ENCODE measurements around the gene RBM12.

DNA sequence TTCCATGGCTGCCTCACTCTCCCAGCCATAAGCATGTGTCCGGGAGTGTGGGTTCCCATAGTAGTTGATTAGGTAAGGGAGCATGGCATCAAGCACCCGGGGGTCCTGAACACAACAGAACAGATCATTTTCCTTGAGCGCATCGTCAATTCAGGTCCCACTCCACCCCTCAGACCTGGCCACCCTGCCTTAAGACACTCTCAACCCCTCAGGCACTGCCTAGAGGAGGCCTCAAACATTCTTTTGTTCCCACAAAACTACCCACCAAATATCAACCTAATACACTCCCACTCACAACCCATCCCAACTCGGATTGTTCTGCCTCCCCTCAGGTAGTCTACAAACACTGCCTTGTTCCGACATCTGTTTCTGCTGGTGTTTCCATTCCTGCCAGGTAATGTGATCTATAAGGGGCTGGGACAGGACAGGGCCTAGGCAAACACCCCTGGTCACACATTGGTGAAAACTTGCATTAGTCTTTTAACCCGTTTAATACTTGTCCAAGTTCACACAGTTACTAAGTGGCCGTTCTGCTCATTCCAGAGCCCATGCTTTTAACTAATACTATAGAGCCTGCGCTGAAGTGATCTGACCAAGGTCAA lies 33.1 kb upstream of the RBM12 start:
- TF ChIP-seq HDGF (IDR thresholded peaks at IDR 0.05; ENCODE audit: borderline replicate concordance) (no peak), ELF4 (IDR thresholded peaks at IDR 0.05) (no peak), TARDBP (IDR thresholded peaks at IDR 0.05) (no peak), SP1 (IDR thresholded peaks at IDR 0.05) (no peak)
